ENCODE measurements around the gene RPGR. TPM values are rescaled to one million over a fixed set of nuclear protein-coding genes. Genes with fewer than 3 reads are reported as not detected.

RPGR gene
- total and polyA plus RNA-seq, 9 of the 15 experiments (the other 6 are each of a cell fraction or from before 2014, with no cell fraction given) = 2.1 to 7.9 (median 5.7) TPM

GRCh38 chrX:38318606-38319005, 8.7 kb downstream of the RPGR start (continued):
- TF ChIP-seq POU5F1 (IDR thresholded peaks at IDR 0.05; ENCODE audit: borderline replicate concordance, low read depth, low read length, partially characterized antibody) = no peak
- TF ChIP-seq MCM5 (IDR thresholded peaks at IDR 0.05; ENCODE audit: low read depth) = no peak
- no peak for TF ChIP-seq HEY1 (CRISPR knock-in tag; IDR thresholded peaks at IDR 0.05; ENCODE audit: borderline replicate concordance)
- no peak for TF ChIP-seq SMAD4 (CRISPR knock-in tag; conservative IDR thresholded peaks at IDR 0.05)

DNA sequence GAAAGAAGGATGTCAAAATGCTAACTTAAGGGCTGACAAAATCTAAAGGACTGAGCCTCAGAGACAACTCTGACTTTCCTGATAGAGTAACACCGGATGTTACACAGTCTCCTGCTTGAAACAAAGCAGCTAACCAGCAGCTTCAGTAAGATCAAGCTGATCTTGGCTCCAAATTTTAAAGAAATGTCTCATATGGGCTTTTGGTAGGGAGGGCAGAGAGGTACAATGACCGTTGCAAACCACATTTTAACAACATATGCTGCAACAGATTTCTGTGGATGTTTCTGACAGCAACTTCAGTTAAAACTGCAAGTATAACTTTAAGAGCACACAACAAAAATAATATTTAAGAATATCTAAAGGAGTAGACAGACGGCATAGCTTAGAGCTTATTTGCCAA, 9.1 kb downstream of the RPGR start:
- in situ Hi-C loops (cut with MboI) = no loop called here
- no TSS peak for BruUV-seq (replicated peaks)
- ChIA-PET CTCF (ENCODE audit: low intra/inter-chr PET ratio) (no interaction called here), POLR2A (interaction anchor here (0.6 to 1.1 kb wide), 2 partner anchors 9 to 98 kb away, joined by 3 read pairs; partner anchors contain the start of gene RPGR)
- Histone ChIP-seq H3K9me3 (replicated peaks; ENCODE audit: control insufficient read depth, insufficient read depth, low read depth, low read length) (no peaks in the 10 kb centered on the region), H3K4me1 (replicated peaks in 1 of 2; ENCODE audit: control insufficient read depth in 2 of 2, insufficient read depth in 2 of 2, low read length in 2 of 2) (no peaks in the 10 kb centered on the region), H3K9ac (ENCODE audit: insufficient read depth in 1 of 2, low read depth in 2 of 2, low read length in 2 of 2) (no peak overlapping the region), H4K20me1 (replicated peaks; ENCODE audit: control insufficient read depth, insufficient read depth, low read length) (no peaks in the 10 kb centered on the region), H3K27ac (ENCODE audit: extremely low read depth, low read depth, low read length) (no peak overlapping the region), H3K4me3 (no peak overlapping the region), H3K79me2 (ENCODE audit: control insufficient read depth, insufficient read depth, low read length) (no peaks in the 10 kb centered on the region), H3K9me1 (ENCODE audit: control insufficient read depth, insufficient read depth, low read length) (no peaks in the 10 kb centered on the region), H2AFZ (ENCODE audit: low read depth, low read length) (no peak overlapping the region), H3K27me3 (ENCODE audit: control insufficient read depth in 2 of 2, insufficient read depth in 2 of 2, low read length in 2 of 2) (no peaks in the 10 kb centered on the region), H3K36me3 (ENCODE audit: control insufficient read depth, insufficient read depth, low read length) (no peaks in the 10 kb centered on the region), H3K4me2 (ENCODE audit: insufficient read depth, low read length) (no peak overlapping the region)
- 46% methylated on average over 3 of the region's 3 CpGs for WGBS (ENCODE audit: insufficient coverage, low coverage, missing lambda C conversion rate)
- intact Hi-C loops (cut with micrococcal nuclease) = no loop called here
- ATAC-seq = no peak
- FAIRE-seq = no peak
- no peak for DNase-seq (ENCODE audit: extremely low read depth in 1 of 4, low spot score in 3 of 4)
- no peak for TF ChIP-seq ZNF830 (CRISPR knock-in tag; IDR thresholded peaks at IDR 0.05)
- no peak for TF ChIP-seq NRF1 (conservative IDR thresholded peaks at IDR 0.05 in 1 of 2, IDR thresholded peaks at IDR 0.05 in 1 of 2)
- TF ChIP-seq, protein P1, sequence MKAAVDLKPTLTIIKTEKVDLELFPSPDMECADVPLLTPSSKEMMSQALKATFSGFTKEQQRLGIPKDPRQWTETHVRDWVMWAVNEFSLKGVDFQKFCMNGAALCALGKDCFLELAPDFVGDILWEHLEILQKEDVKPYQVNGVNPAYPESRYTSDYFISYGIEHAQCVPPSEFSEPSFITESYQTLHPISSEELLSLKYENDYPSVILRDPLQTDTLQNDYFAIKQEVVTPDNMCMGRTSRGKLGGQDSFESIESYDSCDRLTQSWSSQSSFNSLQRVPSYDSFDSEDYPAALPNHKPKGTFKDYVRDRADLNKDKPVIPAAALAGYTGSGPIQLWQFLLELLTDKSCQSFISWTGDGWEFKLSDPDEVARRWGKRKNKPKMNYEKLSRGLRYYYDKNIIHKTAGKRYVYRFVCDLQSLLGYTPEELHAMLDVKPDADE (conservative IDR thresholded peaks at IDR 0.05; ENCODE audit: control insufficient read depth, low read depth, low read length) = no peak
- no peak for TF ChIP-seq TEAD1 (CRISPR knock-in tag; IDR thresholded peaks at IDR 0.05)
- no peak for TF ChIP-seq FOXM1 (IDR thresholded peaks at IDR 0.05; ENCODE audit: low read depth)
- TF ChIP-seq FOXM1 (CRISPR knock-in tag; IDR thresholded peaks at IDR 0.05; ENCODE audit: low read depth) = no peak
- no peak for TF ChIP-seq HNRNPL (IDR thresholded peaks at IDR 0.05; ENCODE audit: low read depth, low read length)
- TF ChIP-seq MECOM (CRISPR knock-in tag; IDR thresholded peaks at IDR 0.05) = no peak
- TF ChIP-seq ATF6 (CRISPR knock-in tag; IDR thresholded peaks at IDR 0.05) = no peak
- TF ChIP-seq YY1 (IDR thresholded peaks at IDR 0.05; ENCODE audit: borderline replicate concordance in 1 of 3, control insufficient read depth in 1 of 3, extremely low read depth in 1 of 3, insufficient read depth in 3 of 3, insufficient read length in 1 of 3, insufficient replicate concordance in 2 of 3, low read depth in 1 of 3, low read length in 2 of 3) = no peak
- no peak for TF ChIP-seq HIVEP1 (CRISPR knock-in tag; IDR thresholded peaks at IDR 0.05)
- no peak for TF ChIP-seq TCF3 (CRISPR knock-in tag; IDR thresholded peaks at IDR 0.05)
